K562 (cell line): Measurements from ENCODE around the gene SRPK2. TPM values are rescaled to one million over a fixed set of nuclear protein-coding genes. Genes with fewer than 3 reads are reported as not detected.
A peak's percentile ranks its signal among the peaks of the same experiment; 100 is the strongest.

ENCODE experiments used
- ATAC-seq: fragments of 200-7000 bp; cut with Tn5 transposase; 3 replicates; pipeline ENCODE4 v1.9.1; 2020; ENCODE audit warnings: moderate library complexity
- BruUV-seq: library from RNA; stranded (reverse); fragments of 400-500 nt; replicated peaks from 2 replicates; lab custom pipeline; 2021; lab: Mats Ljungman, UMichigan
- CTCF ChIA-PET: fragments of 300-600 bp; formaldehyde crosslinking; extraction: SDS; loops from one replicate; lab custom pipeline; 2021; ENCODE audit warnings: low intra/inter-chr PET ratio; lab: Yijun Ruan, JAX
- POLR2A ChIA-PET: fragments of 300-600, 350-650 bp; sonication (Branson Sonifier 250); formaldehyde crosslinking; extraction: SDS; loops from one replicate; lab custom pipeline; 2021; ENCODE audit warnings: antibody characterized with exemption, inconsistent platforms; lab: Yijun Ruan, JAX
- DNase-seq, 4 experiments: peaks; one replicate each; pipeline versions ENCODE4 v3.0.0 to v3.0.0-alpha.2; 2011 to 2018; ENCODE audit warnings: low spot score in 3 of 4, mixed read lengths in 3 of 4; ENCODE audit errors: extremely low read depth in 1 of 4
- FAIRE-seq: peaks from 2 replicates; lab custom pipeline; 2011; peaks lifted over from hg19 to GRCh38; lab: Jason Lieb, UNC
- H2AFZ ChIP-seq: 2 replicates; pipeline ENCODE4 v1.6.0; 2011; ENCODE audit warnings: low read depth, low read length, control low read depth, inconsistent platforms
- H3K27ac ChIP-seq: fragments of 200-600 bp; 3 replicates; pipeline ENCODE4 v1.8.0; 2011; ENCODE audit warnings: low read depth, mild to moderate bottlenecking, control low read depth, inconsistent platforms, low read length, moderate library complexity, mixed read lengths; ENCODE audit errors: extremely low read depth
- H3K27me3 ChIP-seq, 2 experiments: fragments of 300-600 bp in 1 of 2; 2 replicates in 1 of 2; 3 replicates in 1 of 2; pipeline versions ENCODE4 v1.6.0 to v1.8.0; 2011; ENCODE audit warnings: inconsistent platforms in 2 of 2, low read length in 2 of 2, mild to moderate bottlenecking in 1 of 2, mixed read lengths in 1 of 2, moderate library complexity in 1 of 2; ENCODE audit not compliant: control insufficient read depth in 2 of 2, insufficient read depth in 2 of 2
- H3K36me3 ChIP-seq: fragments of 300-600 bp; 3 replicates; pipeline ENCODE4 v1.8.0; 2011; ENCODE audit warnings: mild to moderate bottlenecking, low read length, inconsistent platforms; ENCODE audit not compliant: control insufficient read depth, insufficient read depth
- H3K4me1 ChIP-seq, 2 experiments: fragments of 200-600 bp in 1 of 2; replicated peaks in 1 of 2; 2 replicates in 1 of 2; 3 replicates in 1 of 2; pipeline versions ENCODE4 v1.5.1 to v1.8.0; 2011; ENCODE audit warnings: inconsistent platforms in 2 of 2, low read length in 2 of 2, mild to moderate bottlenecking in 1 of 2, mixed read lengths in 1 of 2, moderate library complexity in 1 of 2; ENCODE audit not compliant: control insufficient read depth in 2 of 2, insufficient read depth in 2 of 2
- H3K4me2 ChIP-seq: 2 replicates; pipeline ENCODE4 v1.6.1; 2011; ENCODE audit warnings: low read length, control low read depth, inconsistent platforms, mixed read lengths; ENCODE audit not compliant: insufficient read depth
- H3K4me3 ChIP-seq: fragments of 200-600 bp; sonication (generic), shearing (Covaris generic); 2 replicates; pipeline ENCODE4 v1.5.1; 2016; ENCODE audit warnings: control low read depth, inconsistent platforms
- H3K79me2 ChIP-seq: fragments of 200-600 bp; 3 replicates; pipeline ENCODE4 v1.8.0; 2011; ENCODE audit warnings: low read length, inconsistent platforms; ENCODE audit not compliant: control insufficient read depth, insufficient read depth
- H3K9ac ChIP-seq, 2 experiments: 2 replicates each; pipeline versions ENCODE4 v1.6.0 to v1.6.1; 2011; ENCODE audit warnings: low read depth in 2 of 2, low read length in 2 of 2, control low read depth in 1 of 2, inconsistent platforms in 1 of 2, mild to moderate bottlenecking in 1 of 2, mixed read lengths in 1 of 2; ENCODE audit not compliant: insufficient read depth in 1 of 2
- H3K9me1 ChIP-seq: one replicate; pipeline ENCODE4 v1.6.0; 2011; ENCODE audit warnings: inconsistent platforms, mild to moderate bottlenecking, low read length, moderate library complexity; ENCODE audit not compliant: control insufficient read depth, insufficient read depth
- H3K9me3 ChIP-seq: replicated peaks from 2 replicates; pipeline ENCODE4 v1.5.1; 2011; ENCODE audit warnings: low read depth, low read length, inconsistent platforms; ENCODE audit not compliant: control insufficient read depth, insufficient read depth
- H4K20me1 ChIP-seq: replicated peaks from 2 replicates; pipeline ENCODE4 v1.6.1; 2011; ENCODE audit warnings: low read length, inconsistent platforms, mixed read lengths; ENCODE audit not compliant: control insufficient read depth, insufficient read depth
- ATF4 ChIP-seq: fragments of 450-650 bp; formaldehyde crosslinking; IDR thresholded peaks from 2 replicates; pipeline ENCODE4 v1.4.0; 2022; ENCODE audit warnings: mild to moderate bottlenecking, moderate library complexity
- CBX8 ChIP-seq: fragments of 200-600 bp; sonication (generic); IDR thresholded peaks from 2 replicates; pipeline ENCODE4 v1.6.1; 2012; ENCODE audit warnings: borderline replicate concordance, mixed run types, low read depth, mild to moderate bottlenecking, moderate library complexity, mixed read lengths, low read length, control low read depth, inconsistent platforms; ENCODE audit not compliant: poor library complexity, severe bottlenecking; ENCODE audit errors: extremely low read depth
- CEBPG ChIP-seq, 3 experiments: fragments of 200-800 bp in 1 of 3; sonication (Bioruptor generic) in 1 of 3; sonication (generic) in 1 of 3; formaldehyde crosslinking in 1 of 3; IDR thresholded peaks in 2 of 3; conservative IDR thresholded peaks in 1 of 3; 2 replicates each; pipeline versions ENCODE4 v1.6.1 to v1.8.0; 2016 to 2022; ENCODE audit warnings: missing compliant biosample characterization in 2 of 3, missing genetic modification characterization in 2 of 3, mild to moderate bottlenecking in 1 of 3, missing genetic modification reagents in 1 of 3
- FOS ChIP-seq: IDR thresholded peaks from 3 replicates; pipeline ENCODE4 v1.6.1; 2011; ENCODE audit not compliant: insufficient read length; ENCODE audit errors: extremely low read depth
- NR2F6 ChIP-seq: fragments of 450-650 bp; formaldehyde crosslinking; IDR thresholded peaks from 2 replicates; pipeline ENCODE4 v1.4.0; 2020; ENCODE audit warnings: mild to moderate bottlenecking
- PYGO2 ChIP-seq: fragments of 450-650 bp; IDR thresholded peaks from 2 replicates; pipeline ENCODE4 v1.6.1; 2016; ENCODE audit warnings: mild to moderate bottlenecking, missing genetic modification characterization, moderate library complexity, missing compliant biosample characterization
- RBM25 ChIP-seq: fragments of 200-400 bp; formaldehyde crosslinking; IDR thresholded peaks from 2 replicates; pipeline ENCODE4 v1.6.1; 2018; ENCODE audit warnings: low read length, low read depth, moderate library complexity; ENCODE audit not compliant: severe bottlenecking
- ZBTB33 ChIP-seq: sonication (generic); formaldehyde crosslinking; IDR thresholded peaks from 2 replicates; pipeline ENCODE4 v1.8.1; 2023; ENCODE audit warnings: mild to moderate bottlenecking, missing genetic modification reagents
- ZNF121 ChIP-seq: sonication (generic); formaldehyde crosslinking; conservative IDR thresholded peaks from 2 replicates; pipeline ENCODE4 v1.8.0; 2022; ENCODE audit warnings: missing genetic modification reagents
- ZNF512 ChIP-seq: IDR thresholded peaks from 2 replicates; pipeline ENCODE4 v1.6.1; 2016; ENCODE audit warnings: missing genetic modification characterization, missing compliant biosample characterization
- WGBS: fragments of 100-300 bp; shearing (Covaris generic); methylation state at CpG from one replicate; pipeline ENCODE4 v1.1.6; 2016; ENCODE audit warnings: low coverage, mixed read lengths; ENCODE audit not compliant: insufficient coverage; ENCODE audit errors: missing lambda C conversion rate; 5-methylcytosine and 5-hydroxymethylcytosine counted together
- in situ Hi-C: fragments of 300-500 bp; cut with MboI; formaldehyde crosslinking; loops from 4 replicates; pipeline ENCODE4 v1.15.0; 2018; ENCODE audit warnings: inconsistent platforms, mixed read lengths
- intact Hi-C: fragments of 100-400 bp; cut with micrococcal nuclease; formaldehyde crosslinking; loops from 2 replicates; pipeline ENCODE4 v1.14.2; 2022
- polyA plus RNA-seq, 8 experiments: library from polyadenylated mRNA; depleted of rRNA in 4 of 8; stranded (reverse) in 5 of 8; unstranded in 3 of 8; fragments of >200 nt; fragmentation: Nextera tagmentation in 2 of 8; fragmentation: Illumina TruSeq in 1 of 8; extraction: Ambion mirVana in 2 of 8; extraction: Trizol in 1 of 8; gene quantifications; 2 replicates each; pipeline versions ENCODE4 v1.2.1 to v1.2.3, GENCODE V29; 2011 to 2014; ENCODE audit warnings: inconsistent platforms in 1 of 8, missing spikeins in 1 of 8
- total RNA-seq, 7 experiments: library from RNA; depleted of rRNA in 6 of 7; stranded (reverse); fragments of >200 nt in 6 of 7; fragmentation: Illumina TruSeq in 2 of 7; extraction: Trizol in 2 of 7; gene quantifications; 2 replicates each; pipeline versions ENCODE4 v1.2.1 to v1.2.3, GENCODE V29; 2011 to 2021; ENCODE audit warnings: low replicate concordance in 1 of 7

The SRPK2 gene
- total and polyA plus RNA-seq, 9 of the 15 experiments (the other 6 are each of a cell fraction or from before 2014, with no cell fraction given): 21.5 to 44.7 (median 33.3) TPM

DNA sequence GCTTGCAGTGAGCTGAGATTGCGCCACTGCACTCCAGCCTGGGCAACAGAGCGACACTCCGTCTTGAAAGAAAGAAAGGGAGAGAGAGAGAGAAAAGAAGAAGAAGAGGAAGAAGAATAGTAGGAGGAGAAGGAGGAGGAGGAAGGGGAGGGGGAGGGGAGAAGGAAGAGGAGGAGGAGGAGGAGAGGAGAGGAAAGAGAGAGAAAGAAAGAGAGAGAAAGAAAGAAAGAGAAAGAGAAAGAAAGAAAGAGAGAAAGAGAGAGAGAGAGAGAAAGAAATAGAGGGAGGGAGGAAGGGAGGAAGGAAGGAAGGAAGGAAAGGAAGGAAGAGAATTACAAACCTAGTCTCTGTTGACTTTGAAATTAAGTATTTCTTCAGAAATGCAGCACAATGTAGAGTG is 7.8 kb upstream of the SRPK2 start (continued):
- peak; percentile 98 for TF ChIP-seq ZNF512 (tag)
- TF ChIP-seq FOS: no peak
- no peak for TF ChIP-seq PYGO2 (tag)
- TF ChIP-seq CEBPG (CRISPR knock-in tag; IDR thresholded peaks at IDR 0.05): 0 out of 2 replicates have a peak, but pooled peaks have one; percentile 11
- no peak for TF ChIP-seq CEBPG (tag; conservative IDR thresholded peaks at IDR 0.05 in 1 of 2, IDR thresholded peaks at IDR 0.05 in 1 of 2)
- TF ChIP-seq NR2F6 (CRISPR knock-in tag): no peak
- TF ChIP-seq, all 486 proteins: peak for 30

GRCh38 chr7:105391429-105391828 is 2.7 kb upstream of the SRPK2 start:
- ChIA-PET CTCF (no interaction called here), POLR2A (no interaction called here)
- Histone ChIP-seq H3K4me3 (no peak overlapping the region), H3K9me1 (no peaks in the 10 kb centered on the region), H4K20me1 (peaks cover 11% of the 10 kb centered on the region; the same call in 1 of the 2 replicates), H3K4me1 (peaks cover 11 to 13% of the 10 kb centered on the region in 2 experiments; a peak in 4 of 5 replicates), H3K79me2 (peaks cover 19% of the 10 kb centered on the region), H3K9ac (no peak overlapping the region), H3K27ac (no peak overlapping the region), H3K36me3 (no peaks in the 10 kb centered on the region), H2AFZ (no peak overlapping the region), H3K27me3 (no peaks in the 10 kb centered on the region), H3K4me2 (no peak overlapping the region), H3K9me3 (no peaks in the 10 kb centered on the region)
- in situ Hi-C loops: no loop called here
- no peak for ATAC-seq
- FAIRE-seq: no peak
- BruUV-seq: no TSS peak
- intact Hi-C loops: no loop called here
- 57% methylated on average over 5 of the region's 5 CpGs for WGBS
- peak; percentile 82 for TF ChIP-seq ZBTB33
- no peak for TF ChIP-seq ATF4
- TF ChIP-seq RBM25: peak; percentile 45
- no peak for TF ChIP-seq CBX8
- peak; percentile 87 for TF ChIP-seq ZNF121 (CRISPR knock-in tag)
- no peak for DNase-seq
